Pancreas (tissue), 10 donors: ENCODE measurements around the gene AKR1C1. TPM values are rescaled to one million over a fixed set of nuclear protein-coding genes. Genes with fewer than 3 reads are reported as not detected.
"Not testable (repeated sequence)": the region's sequence is repeated elsewhere in the genome, so short reads cannot be mapped to it uniquely, and the experiment has no call there.

ENCODE experiments used
- ATAC-seq, 4 donors: fragments of 200-7000 bp; cut with Tn5 transposase; one replicate each; pipeline versions ENCODE4 v1.8.0 to v1.9.1; 2020; ENCODE audit warnings: mild to moderate bottlenecking in 4 of 4, moderate library complexity in 4 of 4
- DNase-seq, 6 donors: peaks; one replicate each; pipeline ENCODE4 v3.0.0-alpha.2; 2020
- FAIRE-seq: peaks from 2 replicates; lab custom pipeline; 2012; peaks lifted over from hg19 to GRCh38; lab: Jason Lieb, UNC
- H3K27ac ChIP-seq, 4 donors: fragments of 200-600 bp; sonication (generic); 1 replicate in 3 of 4; 2 replicates in 1 of 4; pipeline versions ENCODE4 v1.5.0 to v1.8.0; 2020
- H3K27me3 ChIP-seq, 4 donors: fragments of 200-600 bp; one replicate each; pipeline ENCODE4 v1.8.0; 2021
- H3K36me3 ChIP-seq, 3 donors: fragments of 200-600 bp; sonication (generic) in 1 of 3; one replicate each; pipeline versions ENCODE4 v1.5.0 to v1.8.0; 2020 to 2021
- H3K4me1 ChIP-seq, 3 donors: fragments of 200-600 bp; one replicate each; pipeline ENCODE4 v1.8.0; 2021
- H3K4me3 ChIP-seq, 4 donors: fragments of 200-600 bp; sonication (generic) in 2 of 4; one replicate each; pipeline versions ENCODE4 v1.5.0 to v1.8.0; 2020 to 2021
- H3K9me3 ChIP-seq, 4 donors: fragments of 200-600 bp; one replicate each; pipeline ENCODE4 v1.8.0; 2021
- CTCF ChIP-seq, 4 donors: fragments of 200-600 bp; sonication (generic) in 3 of 4; IDR thresholded peaks; one replicate each; pipeline versions ENCODE4 v1.5.0 to v1.8.0; 2021; ENCODE audit warnings: antibody characterized with exemption in 4 of 4
- WGBS, 2 donors: extraction: QIAGEN DNeasy Blood & Tissue Kit; methylation state at CpG; one replicate each; pipeline ENCODE4 v1.1.7; 2013; 5-methylcytosine and 5-hydroxymethylcytosine counted together
- intact Hi-C, 3 donors: fragments of 100-400 bp; cut with DNase I; formaldehyde crosslinking; loops; one replicate each; pipeline versions ENCODE4 v1.11.1 to v1.14.2; 2022
- polyA plus RNA-seq, 2 donors: library from polyadenylated mRNA; stranded (reverse); fragments of 200-250 nt; gene quantifications; one replicate each; pipeline ENCODE4 v1.2.3, GENCODE V29; 2013
- total RNA-seq, 6 donors: library from RNA; stranded (reverse); fragmentation: NEBNext Ultra II Directional in 4 of 6; extraction: Animal tissue kit (Norgen Biotek cat#: 25700) in 4 of 6; gene quantifications; one replicate each; pipeline versions ENCODE4 v1.2.1 to v1.2.4, GENCODE V29; 2021 to 2023
- donor health status: healthy with polysubstance abuse.
- donor health status: DM: no; HTN: no; CAD: no; lungs with moderate emphysema.
- donor health status: DM: no; HTN: no; CAD: no.
- donor health status: control.
- donor health status: control.
- donor health status: Bipolar disorder and iron deficiency.
- donor health status: DM: yes; HTN: yes; CAD: no.
- donor health status: DM: no; HTN: no; CAD: no.
- donor health status: DM: no; HTN: no; CAD: no.
- donor health status: DM: yes; HTN: yes; CAD: no.

Gene AKR1C1
- total and polyA plus RNA-seq, 8 donors: 4.1 to 17.4 (median 9.1) TPM

GRCh38 chr10:4939224-4940072 is 23.8 kb upstream of the AKR1C1 start:
- FAIRE-seq: no peak
- H3K27ac ChIP-seq: no peak overlapping the region
- no peak for TF ChIP-seq CTCF (IDR thresholded peaks at IDR 0.05)
- no peak for ATAC-seq
- intact Hi-C loops: no loop called here
- H3K9me3 ChIP-seq: no peaks in the 10 kb centered on the region
- DNase-seq: no peak
- no peaks in the 10 kb centered on the region for H3K27me3 ChIP-seq
- no peaks in the 10 kb centered on the region for H3K36me3 ChIP-seq
- 57 to 60% methylated on average over 7 of the region's 7 CpGs for WGBS, 2 donors
- peaks cover 0 to 7% (median 0%) of the 10 kb centered on the region in 3 donors for H3K4me1 ChIP-seq
- no peak overlapping the region for H3K4me3 ChIP-seq

- DNase-seq, intact Hi-C loops, H3K36me3 ChIP-seq, H3K9me3 ChIP-seq, ATAC-seq, H3K4me3 ChIP-seq, FAIRE-seq, H3K27me3 ChIP-seq, H3K4me1 ChIP-seq, H3K27ac ChIP-seq: not testable (repeated sequence)
- whole genome bisulfite sequencing, 2 donors: 82 to 88% methylated on average over 5 to 6 of the region's 6 CpGs
Observed at GRCh38 chr10:4940073-4940428, 23.2 kb upstream of the AKR1C1 start.

- H3K27ac ChIP-seq, intact Hi-C loops, H3K36me3 ChIP-seq, H3K27me3 ChIP-seq, H3K9me3 ChIP-seq, FAIRE-seq, ATAC-seq, H3K4me1 ChIP-seq, H3K4me3 ChIP-seq, DNase-seq: not testable (repeated sequence)
- 93 to 96% methylated on average over 2 of the region's 2 CpGs for WGBS, 2 donors
Observed at GRCh38 chr10:4940909-4941308, 22.3 kb upstream of the AKR1C1 start.

GRCh38 chr10:4941540-4942330 is 21.5 kb upstream of the AKR1C1 start:
- DNase-seq (peak in 1 of 6 donors; percentile 29), ATAC-seq (peak; percentile 50 to 70 (median 66)), FAIRE-seq (no peak)
- Histone ChIP-seq H3K4me1 (peaks cover under 1 to 13% (median 6%) of the 10 kb centered on the region in 3 donors), H3K36me3 (no peaks in the 10 kb centered on the region), H3K27ac (no peak overlapping the region), H3K9me3 (no peaks in the 10 kb centered on the region), H3K27me3 (no peaks in the 10 kb centered on the region), H3K4me3 (no peak overlapping the region)
- intact Hi-C loops: no loop called here
- TF ChIP-seq CTCF (IDR thresholded peaks at IDR 0.05): no peak
- 82 to 85% methylated on average over 5 of the region's 5 CpGs for WGBS, 2 donors

GRCh38 chr10:4942931-4943330 is 20.3 kb upstream of the AKR1C1 start:
- 53 to 64% methylated on average over 2 of the region's 2 CpGs for WGBS, 2 donors
- intact Hi-C loops, FAIRE-seq, H3K36me3 ChIP-seq, H3K27me3 ChIP-seq, H3K4me3 ChIP-seq, H3K9me3 ChIP-seq: not testable (repeated sequence)
- DNase-seq: peak in 1 of 6 donors; percentile 33
- ATAC-seq: peak; percentile 21 to 72 (median 66)
- peak overlapping the region in 1 of 4 donors; percentile 29 for H3K27ac ChIP-seq
- H3K4me1 ChIP-seq: peaks cover 10 to 22% (median 18%) of the 10 kb centered on the region in 3 donors

GRCh38 chr10:4943416-4943815 is 19.8 kb upstream of the AKR1C1 start:
- Histone ChIP-seq H3K4me1 (peaks cover 14 to 27% (median 23%) of the 10 kb centered on the region in 3 donors), H3K27ac (peak overlapping the region in 1 of 4 donors; percentile 29)
- FAIRE-seq, intact Hi-C loops, H3K36me3 ChIP-seq, DNase-seq, H3K27me3 ChIP-seq, H3K9me3 ChIP-seq, ATAC-seq, H3K4me3 ChIP-seq: not testable (repeated sequence)
